ENCODE results near the gene C1QTNF7.

C1QTNF7 gene

DNA sequence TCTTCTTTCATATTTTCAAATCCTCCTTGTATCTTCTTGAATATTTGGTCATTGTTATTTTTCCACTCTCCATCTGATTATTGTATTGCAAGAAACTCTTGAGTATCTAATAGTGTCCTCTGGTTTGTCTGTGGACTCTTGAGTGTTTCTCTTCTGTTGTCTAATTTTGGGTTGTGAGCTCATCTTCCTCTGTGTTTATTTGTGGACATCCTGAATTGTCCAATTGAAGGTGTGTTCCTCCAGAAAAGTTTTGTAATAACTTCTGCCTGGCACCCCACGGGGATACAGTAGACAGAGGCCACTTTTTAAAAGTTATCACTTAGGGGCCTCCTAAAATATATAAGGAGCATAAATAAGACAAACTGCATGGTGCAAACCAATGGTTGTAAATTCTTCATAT is 38.8 kb downstream of the C1QTNF7 start:
- no peak for DNase-seq

- no peak for DNase-seq
Measured at GRCh38 chr4:15469402-15470127, 41.7 kb downstream of the C1QTNF7 start, which contains the start of gene CC2D2A. CC2D2A (plus strand) TSS chr4:15469882; CDS start chr4:15475933, 6,051 bp downstream.

GRCh38 chr4:15470128-15470475 is 42.3 kb downstream of the C1QTNF7 start:
- DNase-seq = no peak

GRCh38 chr4:15476396-15476795 is 48.6 kb downstream of the C1QTNF7 start:
- DNase-seq = no peak

GRCh38 chr4:15478724-15479088 is 50.9 kb downstream of the C1QTNF7 start:
- DNase-seq = no peak

DNA sequence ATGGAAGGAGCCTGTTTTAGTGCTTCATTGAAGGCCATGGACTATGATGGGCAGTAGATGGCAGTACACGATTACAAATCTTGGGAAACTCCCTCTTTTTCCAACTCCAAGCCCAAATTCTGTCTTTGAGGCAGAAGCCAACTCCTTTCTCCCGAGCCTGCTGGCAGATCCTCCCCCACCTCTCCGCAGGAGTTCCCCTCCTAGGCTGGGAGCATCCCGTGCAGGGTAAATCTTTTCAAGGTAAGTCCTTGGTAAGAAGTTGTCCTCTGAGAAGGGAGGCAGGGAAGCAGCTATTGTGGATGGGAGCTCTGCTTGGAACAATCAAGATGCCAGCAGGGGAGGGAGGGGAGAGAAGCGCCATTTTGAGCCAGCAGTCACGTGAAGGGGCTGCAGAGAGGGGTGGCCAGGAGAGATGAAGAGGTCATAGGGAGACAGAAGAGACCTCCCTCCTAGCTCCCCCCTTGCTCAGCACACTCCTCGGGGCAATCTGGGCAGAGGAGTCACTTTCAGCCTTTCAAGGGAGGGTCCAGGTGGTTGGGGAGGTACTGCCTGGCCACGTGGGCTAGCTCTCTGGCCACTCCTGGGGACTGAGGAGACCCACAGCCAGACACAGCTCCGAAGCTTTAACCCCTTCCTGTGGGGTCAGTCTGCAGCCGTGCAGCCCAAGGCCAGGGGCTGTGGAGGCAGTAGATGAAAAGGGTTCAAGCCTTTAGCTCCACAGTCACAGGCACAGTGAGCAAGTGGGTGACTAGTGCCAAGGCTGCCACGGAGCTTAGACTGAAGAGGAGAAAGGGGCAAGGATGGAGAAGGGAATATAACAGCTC is 51.5 kb downstream of the C1QTNF7 start:
- peak; percentile 16 for DNase-seq

GRCh38 chr4:15479913-15480185 is 52.0 kb downstream of the C1QTNF7 start:
- no peak for DNase-seq

DNA sequence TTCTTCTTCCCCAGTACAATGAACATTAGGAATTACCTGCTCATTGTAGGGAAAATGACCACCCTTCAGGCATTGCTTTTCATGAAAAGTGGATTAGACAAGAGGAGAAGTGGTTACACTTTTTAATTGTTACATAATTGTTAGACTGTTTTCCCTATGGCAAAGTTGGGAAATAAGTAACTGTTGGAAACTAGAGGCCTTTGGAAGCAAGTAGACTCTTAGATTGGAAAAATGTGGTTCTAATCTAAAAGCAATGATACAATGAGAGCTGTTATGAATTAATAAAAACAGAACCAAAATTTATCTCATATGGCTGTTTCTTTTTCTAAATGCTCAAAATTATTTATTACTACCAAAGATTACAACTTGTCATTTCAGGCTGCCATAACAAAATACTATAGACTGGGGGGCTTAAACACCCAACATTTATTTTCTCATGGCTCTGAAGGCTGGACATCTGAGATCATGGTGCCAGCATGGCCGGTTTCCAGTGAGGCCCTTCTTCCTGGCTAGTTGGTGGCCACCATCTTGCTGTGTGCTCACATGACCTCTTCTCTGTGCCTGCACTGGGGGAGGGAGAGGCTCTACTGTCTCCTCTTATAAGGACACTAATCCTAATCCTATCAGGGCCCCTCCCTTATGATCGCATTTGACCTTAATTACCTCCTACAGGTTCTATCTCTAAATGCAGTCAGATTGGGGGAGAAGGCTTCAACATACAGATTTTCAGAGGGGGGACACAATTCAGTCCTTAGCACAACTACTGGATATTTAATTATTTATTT is 54.3 kb downstream of the C1QTNF7 start:
- no peak for DNase-seq

- no peak for DNase-seq
Measured at GRCh38 chr4:15482842-15483241, 55.0 kb downstream of the C1QTNF7 start.

GRCh38 chr4:15488136-15488535 is 60.3 kb downstream of the C1QTNF7 start:
- no peak for DNase-seq

- no peak for DNase-seq
Measured at GRCh38 chr4:15488658-15489470, 61.0 kb downstream of the C1QTNF7 start.

DNA sequence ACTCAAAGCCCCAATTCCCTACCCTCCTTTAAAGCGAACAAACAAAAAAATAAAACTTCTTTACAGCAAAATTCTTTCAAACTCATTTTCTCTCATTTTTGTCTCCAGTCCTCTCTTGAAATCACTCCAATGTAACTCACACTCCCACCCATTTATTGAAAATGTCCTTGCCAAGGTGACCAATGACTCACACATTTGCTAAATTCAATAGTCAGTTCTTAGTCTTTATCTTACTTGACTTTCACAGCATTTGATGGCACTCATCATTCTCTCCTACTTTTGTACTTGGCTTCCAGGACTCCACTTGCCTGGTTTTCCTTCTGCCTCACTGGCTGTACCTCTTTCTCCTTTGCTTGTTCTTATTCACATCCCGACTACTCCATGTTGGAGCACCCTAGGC is 61.7 kb downstream of the C1QTNF7 start:
- DNase-seq = no peak

- DNase-seq = no peak
Measured at GRCh38 chr4:15493411-15493810, 65.6 kb downstream of the C1QTNF7 start.

DNA sequence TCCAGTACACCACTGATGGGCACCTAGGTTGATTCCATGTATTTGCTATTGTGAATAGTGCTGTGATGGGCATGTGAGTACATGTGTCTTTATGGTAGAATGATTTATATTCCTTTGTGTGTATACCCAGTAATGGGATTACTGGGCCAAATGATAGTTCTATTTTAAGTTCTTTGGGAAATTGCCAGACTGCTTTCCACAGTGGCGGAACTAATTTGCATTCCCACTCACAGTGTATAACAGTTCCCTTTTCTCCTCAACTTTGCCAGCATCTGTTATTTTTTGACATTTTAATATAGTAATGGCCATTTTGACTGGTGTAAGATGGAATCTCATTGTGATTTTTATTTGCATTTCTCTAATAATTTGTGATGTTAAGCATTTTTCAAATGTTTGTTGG is 67.8 kb downstream of the C1QTNF7 start:
- no peak for DNase-seq
